H1 (cell line): Measurements from ENCODE around the gene SCAMP5. TPM values are rescaled to one million over a fixed set of nuclear protein-coding genes. Genes with fewer than 3 reads are reported as not detected.

Experiments
- CTCF ChIA-PET: fragments of 300-600 bp; sonication (Branson Sonifier 250); formaldehyde crosslinking; loops from one replicate; lab custom pipeline; 2021; ENCODE audit not compliant: partially characterized antibody; lab: Charles Lee
- POLR2A ChIA-PET: fragments of 300-600 bp; sonication (Branson Sonifier 250); formaldehyde crosslinking; loops from one replicate; lab custom pipeline; 2021; ENCODE audit warnings: inconsistent platforms; ENCODE audit not compliant: partially characterized antibody; lab: Charles Lee
- DNase-seq, 2 experiments: peaks; one replicate each; pipeline versions ENCODE4 v3.0.0 to v3.0.0-alpha.2; 2010 to 2022; ENCODE audit warnings: low spot score in 2 of 2, low read depth in 1 of 2, mixed read lengths in 1 of 2
- FAIRE-seq: peaks from 2 replicates; lab custom pipeline; 2011; peaks lifted over from hg19 to GRCh38; lab: Jason Lieb, UNC
- H2AFZ ChIP-seq: 2 replicates; pipeline ENCODE4 v1.8.1; 2012; ENCODE audit warnings: low read length, inconsistent platforms
- H2AK5ac ChIP-seq: 2 replicates; pipeline ENCODE4 v1.6.1; 2013; ENCODE audit warnings: low read depth, low read length
- H2BK120ac ChIP-seq: replicated peaks from 2 replicates; pipeline ENCODE3; 2013; ENCODE audit warnings: low read depth, low read length, inconsistent platforms
- H2BK12ac ChIP-seq: 2 replicates; pipeline ENCODE4 v1.6.1; 2013; ENCODE audit warnings: low read depth, low read length
- H2BK15ac ChIP-seq: 2 replicates; pipeline ENCODE4 v1.6.1; 2013; ENCODE audit warnings: low read length
- H2BK20ac ChIP-seq: 2 replicates; pipeline ENCODE4 v1.6.1; 2013; ENCODE audit warnings: low read length
- H2BK5ac ChIP-seq: 2 replicates; pipeline ENCODE4 v1.6.1; 2013; ENCODE audit warnings: low read depth, low read length
- H3K14ac ChIP-seq: 2 replicates; pipeline ENCODE4 v1.6.1; 2013; ENCODE audit warnings: inconsistent platforms; ENCODE audit not compliant: insufficient read length
- H3K18ac ChIP-seq: 2 replicates; pipeline ENCODE4 v1.6.1; 2013; ENCODE audit warnings: low read length; ENCODE audit errors: extremely low read depth
- H3K23ac ChIP-seq: 2 replicates; pipeline ENCODE4 v1.6.1; 2013; ENCODE audit warnings: inconsistent platforms; ENCODE audit not compliant: insufficient read length
- H3K23me2 ChIP-seq: 2 replicates; pipeline ENCODE4 v1.6.1; 2013; ENCODE audit warnings: low read depth, low read length
- H3K27ac ChIP-seq: 2 replicates; pipeline ENCODE4 v1.6.1; 2011; ENCODE audit warnings: low read depth, low read length, inconsistent platforms
- H3K27me3 ChIP-seq, 4 experiments: replicated peaks in 1 of 4; 1 replicate in 1 of 4; 2 replicates in 3 of 4; pipeline versions ENCODE4 v1.6.1 to v1.8.1; 2011 to 2013; ENCODE audit warnings: low read length in 3 of 4, mild to moderate bottlenecking in 3 of 4, inconsistent platforms in 2 of 4, mixed read lengths in 2 of 4, moderate library complexity in 1 of 4; ENCODE audit not compliant: control insufficient read depth in 3 of 4, insufficient read depth in 3 of 4; ENCODE audit errors: extremely low read depth in 1 of 4
- H3K36me3 ChIP-seq, 4 experiments: 2 replicates each; pipeline versions ENCODE4 v1.6.1 to v1.8.1; 2011 to 2013; ENCODE audit warnings: mild to moderate bottlenecking in 4 of 4, low read length in 3 of 4, moderate library complexity in 2 of 4, control low read depth in 1 of 4, inconsistent platforms in 1 of 4; ENCODE audit not compliant: insufficient read depth in 4 of 4, control insufficient read depth in 2 of 4
- H3K4ac ChIP-seq: replicated peaks from 2 replicates; pipeline ENCODE3; 2013; ENCODE audit warnings: low read length, low read depth, mixed read lengths, inconsistent platforms; ENCODE audit not compliant: insufficient read length
- H3K4me1 ChIP-seq, 4 experiments: replicated peaks in 1 of 4; 1 replicate in 1 of 4; 2 replicates in 3 of 4; pipeline versions ENCODE4 v1.6.1 to v1.8.1; 2011 to 2013; ENCODE audit warnings: low read length in 3 of 4, inconsistent platforms in 2 of 4, mixed read lengths in 1 of 4; ENCODE audit not compliant: insufficient read depth in 4 of 4, control insufficient read depth in 3 of 4
- H3K4me2 ChIP-seq, 2 experiments: 2 replicates each; pipeline versions ENCODE4 v1.6.1 to v1.8.1; 2011 to 2013; ENCODE audit warnings: low read depth in 2 of 2, low read length in 2 of 2, control low read depth in 1 of 2, inconsistent platforms in 1 of 2, mild to moderate bottlenecking in 1 of 2; ENCODE audit not compliant: insufficient read depth in 1 of 2
- H3K4me3 ChIP-seq, 4 experiments: fragments of 200-600, 300-600 bp in 1 of 4; sonication (generic), shearing (Covaris generic), sonication (Bioruptor Twin) in 1 of 4; 2 replicates each; pipeline versions ENCODE4 v1.5.1 to v1.8.1; 2011 to 2016; ENCODE audit warnings: low read length in 4 of 4, low read depth in 3 of 4, control low read depth in 2 of 4, inconsistent platforms in 2 of 4, mild to moderate bottlenecking in 2 of 4, mixed read lengths in 1 of 4, moderate library complexity in 1 of 4; ENCODE audit not compliant: insufficient read depth in 2 of 4; ENCODE audit errors: extremely low read depth in 1 of 4
- H3K56ac ChIP-seq: replicated peaks from 2 replicates; pipeline ENCODE3; 2013; ENCODE audit warnings: low read depth, mild to moderate bottlenecking, mixed read lengths, low read length, inconsistent platforms; ENCODE audit not compliant: insufficient read length
- H3K79me1 ChIP-seq: 2 replicates; pipeline ENCODE4 v1.6.1; 2013; ENCODE audit warnings: low read depth, low read length, control low read depth
- H3K79me2 ChIP-seq, 2 experiments: 2 replicates each; pipeline versions ENCODE4 v1.6.1 to v1.8.1; 2012 to 2013; ENCODE audit warnings: low read length in 2 of 2, mild to moderate bottlenecking in 2 of 2, inconsistent platforms in 1 of 2; ENCODE audit not compliant: insufficient read depth in 2 of 2, control insufficient read depth in 1 of 2
- H3K9ac ChIP-seq, 4 experiments: replicated peaks in 1 of 4; 1 replicate in 1 of 4; 2 replicates in 3 of 4; pipeline versions ENCODE4 v1.6.1 to v1.8.1; 2011 to 2013; ENCODE audit warnings: low read depth in 3 of 4, low read length in 3 of 4, control low read depth in 2 of 4, mild to moderate bottlenecking in 2 of 4, moderate library complexity in 2 of 4, inconsistent platforms in 1 of 4; ENCODE audit errors: extremely low read depth in 1 of 4
- H3K9me3 ChIP-seq, 2 experiments: 2 replicates each; pipeline versions ENCODE4 v1.6.1 to v1.8.1; 2012 to 2013; ENCODE audit warnings: mild to moderate bottlenecking in 2 of 2, moderate library complexity in 2 of 2, control low read depth in 1 of 2, inconsistent platforms in 1 of 2, low read depth in 1 of 2, low read length in 1 of 2, mixed read lengths in 1 of 2; ENCODE audit not compliant: insufficient read depth in 2 of 2
- H4K20me1 ChIP-seq, 2 experiments: replicated peaks in 1 of 2; 2 replicates each; pipeline versions ENCODE3 to v1.8.1; 2011 to 2013; ENCODE audit warnings: inconsistent platforms in 2 of 2, low read length in 2 of 2, mild to moderate bottlenecking in 1 of 2; ENCODE audit not compliant: insufficient read depth in 2 of 2, control insufficient read depth in 1 of 2
- H4K5ac ChIP-seq: 2 replicates; pipeline ENCODE4 v1.6.1; 2013; ENCODE audit warnings: low read length, low read depth, mixed read lengths, inconsistent platforms; ENCODE audit not compliant: insufficient read length
- H4K8ac ChIP-seq: 2 replicates; pipeline ENCODE4 v1.8.0; 2013; ENCODE audit warnings: mild to moderate bottlenecking, moderate library complexity, low read length, inconsistent platforms; ENCODE audit not compliant: insufficient read depth; ENCODE audit errors: extremely low read depth
- H4K91ac ChIP-seq: replicated peaks from 2 replicates; pipeline ENCODE3; 2013; ENCODE audit warnings: low read length, mixed read lengths, inconsistent platforms; ENCODE audit not compliant: insufficient read length
- ASH2L ChIP-seq: fragments of 200-600, 300-600 bp; sonication (generic); IDR thresholded peaks from one replicate; pipeline ENCODE4 v1.7.1; 2017; ENCODE audit warnings: low read length
- BACH1 ChIP-seq: IDR thresholded peaks from 2 replicates; pipeline ENCODE4 v1.6.1; 2012; ENCODE audit warnings: low read length, improper control_type of control experiment
- FOSL1 ChIP-seq: IDR thresholded peaks from 2 replicates; pipeline ENCODE4 v1.6.1; 2011; ENCODE audit warnings: mild to moderate bottlenecking, low read depth, low read length, moderate library complexity; ENCODE audit not compliant: insufficient read depth
- JUN ChIP-seq: IDR thresholded peaks from 2 replicates; pipeline ENCODE4 v1.6.1; 2011; ENCODE audit warnings: low read depth, mild to moderate bottlenecking, improper control_type of control experiment, low read length
- POU5F1 ChIP-seq: IDR thresholded peaks from 2 replicates; pipeline ENCODE4 v1.6.1; 2011; ENCODE audit warnings: low read depth, mild to moderate bottlenecking, low read length, moderate library complexity
- RFX5 ChIP-seq: IDR thresholded peaks from 2 replicates; pipeline ENCODE4 v1.6.1; 2011; ENCODE audit warnings: low read depth, low read length, improper control_type of control experiment, borderline replicate concordance
- SIX5 ChIP-seq: IDR thresholded peaks from 2 replicates; pipeline ENCODE4 v1.6.1; 2011; ENCODE audit warnings: mild to moderate bottlenecking, low read depth, low read length
- SP2 ChIP-seq: IDR thresholded peaks from 2 replicates; pipeline ENCODE4 v1.6.1; 2012; ENCODE audit warnings: mild to moderate bottlenecking, low read length, inconsistent platforms
- TAF1 ChIP-seq: IDR thresholded peaks from 2 replicates; pipeline ENCODE4 v1.6.1; 2011; ENCODE audit warnings: mild to moderate bottlenecking, low read depth, low read length
- TBP ChIP-seq: IDR thresholded peaks from 2 replicates; pipeline ENCODE4 v1.6.1; 2011; ENCODE audit warnings: low read depth, low read length, improper control_type of control experiment
- TCF12 ChIP-seq: IDR thresholded peaks from 2 replicates; pipeline ENCODE4 v1.6.1; 2011; ENCODE audit warnings: low read depth, mild to moderate bottlenecking, low read length
- WGBS, 2 experiments: shearing (Covaris generic) in 1 of 2; methylation state at CpG; one replicate each; pipeline versions ENCODE4 v1.1.6 to v1.1.7; 2013 to 2015; ENCODE audit warnings: low lambda C conversion rate in 2 of 2, mixed read lengths in 2 of 2, inconsistent platforms in 1 of 2, low coverage in 1 of 2, missing lambda C conversion rate in 1 of 2; ENCODE audit not compliant: insufficient replicate concordance in 2 of 2, insufficient coverage in 1 of 2, insufficient read length in 1 of 2; ENCODE audit errors: extremely low coverage in 1 of 2, missing lambda C conversion rate in 1 of 2; 5-methylcytosine and 5-hydroxymethylcytosine counted together
- polyA plus RNA-seq, 7 experiments: library from polyadenylated mRNA; depleted of rRNA in 3 of 7; stranded (reverse) in 5 of 7; unstranded in 2 of 7; fragments of >200 nt in 5 of 7; fragments of 200-250 nt in 2 of 7; gene quantifications; 1 replicate in 5 of 7; 2 replicates in 1 of 7; 4 replicates in 1 of 7; pipeline versions ENCODE4 v1.2.1 to v1.2.3, GENCODE V29; 2011 to 2013; ENCODE audit warnings: missing spikeins in 2 of 7, mixed read lengths in 2 of 7
- total RNA-seq: library from RNA; stranded (reverse); fragmentation: NEBNext Ultra II Directional; extraction: Animal tissue kit (Norgen Biotek cat#: 25700); gene quantifications from 2 replicates; pipeline ENCODE4 v1.2.1, GENCODE V29; 2021
- TF ChIP-seq, protein P1 (sequence below), 3 experiments: IDR thresholded peaks; 1 replicate in 2 of 3; 2 replicates in 1 of 3; pipeline versions ENCODE4 v1.5.1 to v1.6.1; 2011; ENCODE audit warnings: low read length in 3 of 3, mild to moderate bottlenecking in 3 of 3, inconsistent platforms in 2 of 3, low read depth in 1 of 3, moderate library complexity in 1 of 3; ENCODE audit not compliant: insufficient read depth in 1 of 3; ENCODE audit errors: control extremely low read depth in 1 of 3

The SCAMP5 gene
- total and polyA plus RNA-seq, 2 of the 8 experiments (the other 6 are each of a cell fraction or from before 2014, with no cell fraction given) = 55.4 to 94.7 TPM

DNA sequence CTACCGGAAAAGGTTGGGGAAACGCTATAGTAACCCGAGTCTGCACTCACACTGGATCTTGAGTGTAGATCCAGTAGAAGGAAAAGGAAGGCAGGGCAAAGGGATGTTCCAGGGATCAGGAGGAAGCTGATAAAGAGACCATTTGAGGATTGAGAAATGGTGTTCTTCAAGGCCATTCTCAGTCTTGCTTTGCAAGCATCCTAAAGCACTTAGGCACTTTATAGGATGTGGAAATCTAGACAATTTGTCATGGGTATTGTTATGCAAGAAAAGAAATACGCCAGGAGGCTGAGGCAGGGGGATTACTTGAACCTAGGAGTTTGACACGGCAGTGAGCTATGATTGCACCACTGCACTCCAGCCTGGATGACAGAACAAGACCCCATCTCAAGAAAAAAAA, 13.2 kb upstream of the SCAMP5 start:
- no peak overlapping the region for H3K27ac ChIP-seq
- peaks cover 0 to 4% (median 1%) of the 10 kb centered on the region in 4 experiments; a peak in 3 of 7 replicates for H3K4me1 ChIP-seq
- ChIA-PET CTCF (no interaction called here), POLR2A (interaction anchor here (2.3 kb wide), 1 partner anchor 13 kb away, joined by 6 read pairs; the partner anchor contains the start of gene SCAMP5)
- H3K14ac ChIP-seq = no peak overlapping the region
- H3K9me3 ChIP-seq = no peaks in the 10 kb centered on the region
- no peak for FAIRE-seq
- H3K4me2 ChIP-seq = no peak overlapping the region
- H3K79me1 ChIP-seq = no peaks in the 10 kb centered on the region
- TF ChIP-seq SP2 = no peak
- no peak for TF ChIP-seq ASH2L
- no peak for TF ChIP-seq RFX5
- no peak for TF ChIP-seq TAF1
- TF ChIP-seq FOSL1 = no peak
- no peak for TF ChIP-seq SIX5
- TF ChIP-seq TBP = no peak
- TF ChIP-seq POU5F1 = no peak
- TF ChIP-seq JUN = no peak
- TF ChIP-seq TCF12 = no peak
- TF ChIP-seq BACH1 = no peak
- TF ChIP-seq, protein P1, sequence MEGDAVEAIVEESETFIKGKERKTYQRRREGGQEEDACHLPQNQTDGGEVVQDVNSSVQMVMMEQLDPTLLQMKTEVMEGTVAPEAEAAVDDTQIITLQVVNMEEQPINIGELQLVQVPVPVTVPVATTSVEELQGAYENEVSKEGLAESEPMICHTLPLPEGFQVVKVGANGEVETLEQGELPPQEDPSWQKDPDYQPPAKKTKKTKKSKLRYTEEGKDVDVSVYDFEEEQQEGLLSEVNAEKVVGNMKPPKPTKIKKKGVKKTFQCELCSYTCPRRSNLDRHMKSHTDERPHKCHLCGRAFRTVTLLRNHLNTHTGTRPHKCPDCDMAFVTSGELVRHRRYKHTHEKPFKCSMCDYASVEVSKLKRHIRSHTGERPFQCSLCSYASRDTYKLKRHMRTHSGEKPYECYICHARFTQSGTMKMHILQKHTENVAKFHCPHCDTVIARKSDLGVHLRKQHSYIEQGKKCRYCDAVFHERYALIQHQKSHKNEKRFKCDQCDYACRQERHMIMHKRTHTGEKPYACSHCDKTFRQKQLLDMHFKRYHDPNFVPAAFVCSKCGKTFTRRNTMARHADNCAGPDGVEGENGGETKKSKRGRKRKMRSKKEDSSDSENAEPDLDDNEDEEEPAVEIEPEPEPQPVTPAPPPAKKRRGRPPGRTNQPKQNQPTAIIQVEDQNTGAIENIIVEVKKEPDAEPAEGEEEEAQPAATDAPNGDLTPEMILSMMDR (IDR thresholded peaks at IDR 0.05; ENCODE audit: control extremely low read depth in 1 of 3, insufficient read depth in 1 of 3, low read depth in 1 of 3, low read length in 3 of 3) = no peak
- no peak overlapping the region for H3K18ac ChIP-seq
- H3K27me3 ChIP-seq = no peaks in the 10 kb centered on the region
- H2BK20ac ChIP-seq = no peak overlapping the region
- H2BK15ac ChIP-seq = 0 out of 2 replicates have a peak overlapping the region, but pooled peaks have one; percentile 18
- no peak overlapping the region for H4K8ac ChIP-seq
- H3K9ac ChIP-seq = no peak overlapping the region
- H3K79me2 ChIP-seq = no peaks in the 10 kb centered on the region
- H3K4me3 ChIP-seq = no peak overlapping the region
- no peak overlapping the region for H4K5ac ChIP-seq
- no peak overlapping the region for H2BK5ac ChIP-seq
- no peak overlapping the region for H3K56ac ChIP-seq
- no peak overlapping the region for H2BK12ac ChIP-seq
- no peak overlapping the region for H4K91ac ChIP-seq
- H2BK120ac ChIP-seq = no peak overlapping the region
- no peak for DNase-seq
- H3K23me2 ChIP-seq = no peaks in the 10 kb centered on the region; the same call in 1 of the 2 replicates
- H3K36me3 ChIP-seq = no peaks in the 10 kb centered on the region
- no peaks in the 10 kb centered on the region for H4K20me1 ChIP-seq
- no peak overlapping the region for H3K23ac ChIP-seq
- H2AFZ ChIP-seq = no peak overlapping the region
- H2AK5ac ChIP-seq = no peak overlapping the region
- no peak overlapping the region for H3K4ac ChIP-seq
- 97% methylated on average over 5 of the region's 5 CpGs; no CpG with 5 or more reads in 1 of the 2 experiments for whole genome bisulfite sequencing, 2 experiments
